Measurements from ENCODE around the gene TTC38. TPM values are rescaled to one million over a fixed set of nuclear protein-coding genes. Genes with fewer than 3 reads are reported as not detected.

The TTC38 gene
- total RNA-seq, 6 donors from 2014 or later = 23.7 to 84.9 (median 34.3) TPM

- no peak for DNase-seq
- TF ChIP-seq EP300 (IDR thresholded peaks at IDR 0.05) = no peak
- H3K4me3 ChIP-seq = no peak overlapping the region
- H3K27ac ChIP-seq = no peak overlapping the region
- peaks cover 8 to 15% (median 11%) of the 10 kb centered on the region in 4 donors for H3K4me1 ChIP-seq
- ATAC-seq (ENCODE audit: low FRiP score in 2 of 2) = no peak
- H3K27me3 ChIP-seq = no peaks in the 10 kb centered on the region
- H3K36me3 ChIP-seq = peaks cover 18 to 80% (median 52%) of the 10 kb centered on the region in 4 donors
- H3K9me3 ChIP-seq = no peaks in the 10 kb centered on the region
- 92 to 94% methylated on average over 13 of the region's 13 CpGs for WGBS, 2 donors
Measured at GRCh38 chr22:46340676-46341075, 72.9 kb downstream of the TTC38 start.

Other genes starting within 250 kb of the TTC38 start
- 10 to 100 TPM; 10.2 to 27.0 (median 20.9) TPM for gene PPARA, start 117.5 kb upstream of the TTC38 start, total RNA-seq
- gene CDPF1, start 17.7 kb upstream of the TTC38 start, total RNA-seq = 10 to 100 TPM in 3 of 6 donors, 1 to 10 TPM in 3; 6.8 to 22.9 (median 11.2) TPM
- gene PKDREJ, start 4.7 kb upstream of the TTC38 start, total RNA-seq = 1 to 10 TPM in 1 of 6 donors, under 1 TPM in 1, not detected in 4; 0.06 to 1.0 TPM
- 1 to 10 TPM in 3 of 6 donors, under 1 TPM in 2, not detected in 1; 0.30 to 4.4 (median 1.4) TPM for gene GTSE1, start 28.9 kb downstream of the TTC38 start, total RNA-seq
- gene TRMU, start 67.7 kb downstream of the TTC38 start, total RNA-seq = 10 to 100 TPM; 30.7 to 77.5 (median 35.8) TPM